Measurements from ENCODE around the gene PRICKLE4. TPM values are rescaled to one million over a fixed set of nuclear protein-coding genes. Genes with fewer than 3 reads are reported as not detected.

The PRICKLE4 gene
- polyA plus RNA-seq, 1 donor: 3.0 TPM

GRCh38 chr6:41771058-41771983, 9.3 kb upstream of the PRICKLE4 start:
- no peak for DNase-seq (ENCODE audit: low read depth)

GRCh38 chr6:41774841-41775240, 5.7 kb upstream of the PRICKLE4 start:
- DNase-seq (ENCODE audit: low read depth): no peak

GRCh38 chr6:41775293-41775882, 5.2 kb upstream of the PRICKLE4 start:
- DNase-seq (ENCODE audit: low read depth): no peak

GRCh38 chr6:41777551-41778285, 2.9 kb upstream of the PRICKLE4 start:
- no peak for DNase-seq (ENCODE audit: low read depth)

GRCh38 chr6:41778895-41779294, 1.7 kb upstream of the PRICKLE4 start:
- no peak for DNase-seq (ENCODE audit: low read depth)

GRCh38 chr6:41779336-41779735, 1.2 kb upstream of the PRICKLE4 start:
- no peak for DNase-seq (ENCODE audit: low read depth)

GRCh38 chr6:41779788-41780550, 613 bp upstream of the PRICKLE4 start, which contains the start of gene FRS3:
FRS3 (minus strand) TSS chr6:41779900; CDS start chr6:41776987, 2,913 bp downstream.
- DNase-seq (ENCODE audit: low read depth): peak; percentile 87

GRCh38 chr6:41781366-41781730, 766 bp downstream of the PRICKLE4 start:
- DNase-seq (ENCODE audit: low read depth): no peak

- no peak for DNase-seq (ENCODE audit: low read depth)
Measured at GRCh38 chr6:41783106-41783780, 2.7 kb downstream of the PRICKLE4 start.

GRCh38 chr6:41784581-41785171, 4.1 kb downstream of the PRICKLE4 start:
- no peak for DNase-seq (ENCODE audit: low read depth)

- no peak for DNase-seq (ENCODE audit: low read depth)
Measured at GRCh38 chr6:41785254-41785653, 4.7 kb downstream of the PRICKLE4 start.

GRCh38 chr6:41785689-41786450, 5.3 kb downstream of the PRICKLE4 start:
- DNase-seq (ENCODE audit: low read depth): no peak

GRCh38 chr6:41786451-41787218, 6.1 kb downstream of the PRICKLE4 start:
- DNase-seq (ENCODE audit: low read depth): no peak

- peak; percentile 88 for DNase-seq (ENCODE audit: low read depth)
Measured at GRCh38 chr6:41787219-41787917, 6.8 kb downstream of the PRICKLE4 start, which contains the start of gene TOMM6. TOMM6 (plus strand) TSS chr6:41787694; CDS start chr6:41787698, 4 bp downstream.

- DNase-seq (ENCODE audit: low read depth): no peak
Measured at GRCh38 chr6:41789390-41789724, 8.8 kb downstream of the PRICKLE4 start.

GRCh38 chr6:41790045-41790444, 9.5 kb downstream of the PRICKLE4 start:
- no peak for DNase-seq (ENCODE audit: low read depth)

GRCh38 chr6:41791305-41791704, 10.7 kb downstream of the PRICKLE4 start:
- DNase-seq (ENCODE audit: low read depth): no peak

- DNase-seq (ENCODE audit: low read depth): no peak
Measured at GRCh38 chr6:41791984-41792383, 11.4 kb downstream of the PRICKLE4 start.
